A549 (cell line): Measurements from ENCODE around the gene ALKBH7. TPM values are rescaled to one million over a fixed set of nuclear protein-coding genes. Genes with fewer than 3 reads are reported as not detected.
"Not testable (repeated sequence)": the region's sequence is repeated elsewhere in the genome, so short reads cannot be mapped to it uniquely, and the experiment has no call there.

ENCODE experiments used
- ATAC-seq, 2 experiments: fragments of 200-7000 bp in 1 of 2; fragments of >200 bp in 1 of 2; cut with Nextera tagmentation in 1 of 2; cut with Tn5 transposase in 1 of 2; 3 replicates each; pipeline versions ENCODE4 v1.8.0 to v1.9.1; 2018 to 2020; ENCODE audit warnings: mild to moderate bottlenecking in 1 of 2, moderate library complexity in 1 of 2
- CTCF ChIA-PET: fragments of 300-600 bp; sonication (Branson Sonifier 250); formaldehyde crosslinking; extraction: SDS; loops from one replicate; lab custom pipeline; 2021; ENCODE audit warnings: antibody characterized with exemption, inconsistent platforms; lab: Yijun Ruan, JAX
- POLR2A ChIA-PET: fragments of 350-600 bp; formaldehyde crosslinking; extraction: SDS; loops from one replicate; lab custom pipeline; 2021; ENCODE audit warnings: antibody characterized with exemption, inconsistent platforms; lab: Yijun Ruan, JAX
- DNase-seq, 2 experiments: peaks; one replicate each; pipeline versions ENCODE4 v3.0.0 to v3.0.0-alpha.2; 2011 to 2016; ENCODE audit warnings: low read depth in 1 of 2, low spot score in 1 of 2
- FAIRE-seq: peaks from 2 replicates; lab custom pipeline; 2011; peaks lifted over from hg19 to GRCh38; lab: Jason Lieb, UNC
- H3K27ac ChIP-seq, 2 experiments: fragments of >200 bp; sonication (Bioruptor Twin); formaldehyde crosslinking; 3 replicates each; pipeline ENCODE4 v1.5.1; 2016 to 2017
- H3K4me1 ChIP-seq: fragments of >200 bp; sonication (Bioruptor Twin); formaldehyde crosslinking; 3 replicates; pipeline ENCODE4 v1.6.1; 2016
- H3K4me2 ChIP-seq: fragments of >200 bp; sonication (Bioruptor Twin); formaldehyde crosslinking; 3 replicates; pipeline ENCODE4 v1.6.1; 2016
- H3K4me3 ChIP-seq: fragments of >200 bp; sonication (Bioruptor Twin); formaldehyde crosslinking; 3 replicates; pipeline ENCODE4 v1.5.1; 2016
- H3K9me3 ChIP-seq: fragments of >200 bp; sonication (Bioruptor Twin); formaldehyde crosslinking; 3 replicates; pipeline ENCODE4 v1.6.1; 2016
- CEBPB ChIP-seq, 2 experiments: fragments of >200 bp in 1 of 2; sonication (Bioruptor Twin) in 1 of 2; formaldehyde crosslinking in 1 of 2; IDR thresholded peaks; 2 replicates each; pipeline ENCODE4 v1.6.1; 2012 to 2016
- CHD2 ChIP-seq: fragments of 150-350 bp; IDR thresholded peaks from 2 replicates; pipeline ENCODE4 v1.6.1; 2014; ENCODE audit warnings: low read length; ENCODE audit not compliant: partially characterized antibody
- CHD4 ChIP-seq: fragments of 200-600 bp; sonication (generic); IDR thresholded peaks from 2 replicates; pipeline ENCODE4 v1.6.1; 2016; ENCODE audit warnings: antibody characterized with exemption, mild to moderate bottlenecking, borderline replicate concordance
- FOSB ChIP-seq: fragments of 250-450 bp; sonication (Bioruptor Pico); IDR thresholded peaks from 2 replicates; pipeline ENCODE4 v1.5.0; 2020; ENCODE audit warnings: mild to moderate bottlenecking, moderate library complexity
- FOXS1 ChIP-seq: fragments of 250-450 bp; sonication (Bioruptor Pico); IDR thresholded peaks from 2 replicates; pipeline ENCODE4 v1.5.0; 2020; ENCODE audit warnings: mild to moderate bottlenecking, moderate library complexity
- HOXA7 ChIP-seq: fragments of 250-450 bp; sonication (Bioruptor Pico); IDR thresholded peaks from 2 replicates; pipeline ENCODE4 v1.5.0; 2020; ENCODE audit warnings: mild to moderate bottlenecking, moderate library complexity
- HOXB13 ChIP-seq: fragments of 250-450 bp; sonication (Bioruptor Pico); IDR thresholded peaks from 2 replicates; pipeline ENCODE4 v1.5.0; 2020; ENCODE audit warnings: low read depth, mild to moderate bottlenecking, moderate library complexity
- HOXB5 ChIP-seq: fragments of 250-450 bp; sonication (Bioruptor Pico); IDR thresholded peaks from 2 replicates; pipeline ENCODE4 v1.5.0; 2020; ENCODE audit warnings: mild to moderate bottlenecking, moderate library complexity
- JUNB ChIP-seq: fragments of >200 bp; sonication (Bioruptor Twin); formaldehyde crosslinking; IDR thresholded peaks from 2 replicates; pipeline ENCODE4 v1.6.1; 2016
- MAX ChIP-seq: IDR thresholded peaks from 2 replicates; pipeline ENCODE4 v1.6.1; 2012
- NFE2L2 ChIP-seq: fragments of 150-350 bp; conservative IDR thresholded peaks from 2 replicates; pipeline ENCODE4 v1.6.1; 2014; ENCODE audit warnings: low read length
- PBX3 ChIP-seq: IDR thresholded peaks from 2 replicates; pipeline ENCODE4 v1.6.1; 2012
- RCOR1 ChIP-seq: fragments of 150-350 bp; IDR thresholded peaks from 2 replicates; pipeline ENCODE4 v1.6.1; 2014; ENCODE audit warnings: antibody characterized with exemption, low read length, low read depth
- RFX5 ChIP-seq: fragments of 450-650 bp; IDR thresholded peaks from 2 replicates; pipeline ENCODE4 v1.7.1; 2014; ENCODE audit warnings: antibody characterized with exemption, mild to moderate bottlenecking, moderate library complexity
- RNF2 ChIP-seq: fragments of 200-600 bp; sonication (generic); IDR thresholded peaks from 2 replicates; pipeline ENCODE4 v1.6.1; 2016; ENCODE audit warnings: low read depth, mild to moderate bottlenecking, antibody characterized with exemption, moderate library complexity, borderline replicate concordance
- SREBF2 ChIP-seq: fragments of 450-650 bp; IDR thresholded peaks from 2 replicates; pipeline ENCODE4 v1.6.1; 2014; ENCODE audit warnings: mild to moderate bottlenecking, moderate library complexity
- USF2 ChIP-seq: fragments of 450-650 bp; IDR thresholded peaks from 2 replicates; pipeline ENCODE4 v1.6.1; 2014; ENCODE audit warnings: antibody characterized with exemption
- ZC3H11A ChIP-seq: fragments of 450-650 bp; IDR thresholded peaks from 2 replicates; pipeline ENCODE4 v1.6.1; 2014; ENCODE audit warnings: antibody characterized with exemption, mild to moderate bottlenecking
- ZFP36 ChIP-seq: fragments of 450-650 bp; IDR thresholded peaks from 2 replicates; pipeline ENCODE4 v1.6.1; 2014; ENCODE audit warnings: borderline replicate concordance; ENCODE audit not compliant: partially characterized antibody
- ZNF302 ChIP-seq: fragments of 250-450 bp; sonication (Bioruptor Pico); IDR thresholded peaks from 2 replicates; pipeline ENCODE4 v1.9.0; 2021; ENCODE audit warnings: inconsistent platforms, mild to moderate bottlenecking, moderate library complexity
- WGBS: methylation state at CpG from one replicate; pipeline ENCODE4 v1.1.6; 2017; ENCODE audit errors: missing lambda C conversion rate; 5-methylcytosine and 5-hydroxymethylcytosine counted together
- polyA plus RNA-seq, 4 experiments: library from polyadenylated mRNA; depleted of rRNA in 3 of 4; stranded (reverse); fragments of >200 nt; fragmentation: RNase III in 1 of 4; extraction: RNeasy Plus Mini Kit Qiagen cat#74134 plus additional on column Dnase treatment in 1 of 4; gene quantifications; 2 replicates in 3 of 4; 3 replicates in 1 of 4; pipeline ENCODE4 v1.2.3, GENCODE V29; 2011 to 2017

ALKBH7 gene
- polyA plus RNA-seq, 2 of the 4 experiments (the other 2 are of a cell fraction): 10.2 to 18.1 TPM

GRCh38 chr19:6343462-6343861, 29.1 kb upstream of the ALKBH7 start:
- ChIA-PET CTCF (no interaction called here), POLR2A (no interaction called here)
- Histone ChIP-seq H3K27ac (no peak overlapping the region), H3K4me2 (no peak overlapping the region), H3K4me3 (no peak overlapping the region), H3K4me1 (no peaks in the 10 kb centered on the region), H3K9me3 (no peaks in the 10 kb centered on the region)
- FAIRE-seq (no peak), DNase-seq (peak in 1 of 2 experiments; percentile 45), ATAC-seq (no peak)
- 100% methylated on average over 1 of the region's 1 CpG for WGBS
- TF ChIP-seq PBX3 (no peak), HOXB5 (CRISPR knock-in tag) (no peak), USF2 (peak; percentile 12; the same call in 1 of the 2 replicates), MAX (no peak), CHD4 (no peak)

GRCh38 chr19:6349271-6349670, 23.3 kb upstream of the ALKBH7 start:
- DNase-seq, ATAC-seq, H3K9me3 ChIP-seq, H3K4me2 ChIP-seq, H3K4me3 ChIP-seq, H3K27ac ChIP-seq, H3K4me1 ChIP-seq, POLR2A ChIA-PET, FAIRE-seq, CTCF ChIA-PET: not testable (repeated sequence)
- WGBS: 23% methylated on average over 2 of the region's 2 CpGs

GRCh38 chr19:6350688-6351087, 21.9 kb upstream of the ALKBH7 start:
- DNase-seq: peak in 1 of 2 experiments; percentile 44
- H3K4me2 ChIP-seq: 0 out of 3 replicates have a peak overlapping the region, but pooled peaks have one; percentile 26
- 7% methylated on average over 2 of the region's 2 CpGs for WGBS
- peak; percentile 30 to 65; a peak in 4 of 6 replicates for ATAC-seq
- no peak for FAIRE-seq
- CTCF ChIA-PET: no interaction called here
- TF ChIP-seq RNF2 (no peak), ZNF302 (no peak), SREBF2 (no peak), FOSB (CRISPR knock-in tag) (no peak), HOXA7 (CRISPR knock-in tag) (no peak), FOXS1 (CRISPR knock-in tag) (no peak), NFE2L2 (no peak), USF2 (no peak), CEBPB (IDR thresholded peaks at IDR 0.05) (no peak), JUNB (no peak), CHD2 (no peak), HOXB13 (CRISPR knock-in tag) (no peak), RFX5 (no peak), RCOR1 (no peak), ZC3H11A (no peak), ZFP36 (no peak)
- 0 out of 3 replicates have a peak, but pooled peaks cover 4% of the 10 kb centered on the region for H3K4me1 ChIP-seq
- H3K4me3 ChIP-seq: no peak overlapping the region
- POLR2A ChIA-PET: no interaction called here
- H3K9me3 ChIP-seq: no peaks in the 10 kb centered on the region
- no peak overlapping the region for H3K27ac ChIP-seq
